PC-9 (cell line): ENCODE data around the gene FAM177B. TPM values are rescaled to one million over a fixed set of nuclear protein-coding genes. Genes with fewer than 3 reads are reported as not detected.

Experiments
- BruUV-seq: library from RNA; stranded (reverse); fragments of 400-500 nt; replicated peaks from 2 replicates; lab custom pipeline; 2021; lab: Mats Ljungman, UMichigan
- CTCF ChIA-PET: fragments of 300-600 bp; sonication (Branson Sonifier 250); formaldehyde crosslinking; loops from one replicate; lab custom pipeline; 2022; ENCODE audit warnings: antibody characterized with exemption; lab: Charles Lee
- POLR2A ChIA-PET: fragments of 300-600 bp; sonication (Branson Sonifier 250); formaldehyde crosslinking; loops from one replicate; lab custom pipeline; 2022; ENCODE audit warnings: antibody characterized with exemption; ENCODE audit not compliant: unreplicated experiment; lab: Charles Lee
- DNase-seq, 2 experiments: peaks; one replicate each; pipeline versions ENCODE4 v3.0.0 to v3.0.0-alpha.2; 2015 to 2022; ENCODE audit warnings: mixed read lengths in 1 of 2
- H2AFZ ChIP-seq: fragments of 200-600 bp; sonication (generic); 2 replicates; pipeline ENCODE4 v1.8.1; 2017; ENCODE audit warnings: antibody characterized with exemption
- H3F3A ChIP-seq: fragments of 200-600 bp; sonication (generic); 2 replicates; pipeline ENCODE4 v1.8.1; 2017; ENCODE audit warnings: antibody characterized with exemption, mild to moderate bottlenecking, low read depth; ENCODE audit not compliant: insufficient read depth
- H3K27ac ChIP-seq: fragments of 200-600 bp; sonication (generic); 2 replicates; pipeline ENCODE4 v1.6.1; 2016; ENCODE audit warnings: mixed run types
- H3K27me3 ChIP-seq: fragments of 200-600 bp; sonication (generic); 2 replicates; pipeline ENCODE4 v1.6.1; 2016; ENCODE audit warnings: low read depth, mixed run types; ENCODE audit not compliant: insufficient read depth
- H3K36me3 ChIP-seq: fragments of 200-600 bp; sonication (generic); 2 replicates; pipeline ENCODE4 v1.6.1; 2016; ENCODE audit warnings: low read depth, mixed run types
- H3K4me1 ChIP-seq: fragments of 200-600 bp; sonication (generic); replicated peaks from 2 replicates; pipeline ENCODE4 v1.6.1; 2016; ENCODE audit warnings: mixed run types; ENCODE audit not compliant: insufficient read depth
- H3K4me2 ChIP-seq: fragments of 200-600 bp; sonication (generic); 2 replicates; pipeline ENCODE4 v1.6.1; 2017; ENCODE audit warnings: mixed run types
- H3K4me3 ChIP-seq: fragments of 200-600 bp; sonication (generic); 2 replicates; pipeline ENCODE4 v1.6.1; 2016; ENCODE audit warnings: mixed run types
- H3K79me2 ChIP-seq: fragments of 200-600 bp; sonication (generic); 2 replicates; pipeline ENCODE4 v1.6.1; 2017; ENCODE audit warnings: low read depth, mixed run types
- H3K9me2 ChIP-seq: fragments of 200-600 bp; sonication (generic); 2 replicates; pipeline ENCODE4 v1.8.1; 2017; ENCODE audit warnings: mild to moderate bottlenecking; ENCODE audit not compliant: insufficient read depth
- H3K9me3 ChIP-seq: fragments of 200-600 bp; sonication (generic); 2 replicates; pipeline ENCODE4 v1.8.1; 2016; ENCODE audit warnings: low read depth; ENCODE audit not compliant: insufficient read depth
- H4K20me1 ChIP-seq: fragments of 200-600 bp; sonication (generic); 2 replicates; pipeline ENCODE4 v1.8.1; 2017; ENCODE audit not compliant: insufficient read depth
- EZH2 ChIP-seq: fragments of 200-600 bp; sonication (generic); IDR thresholded peaks from 2 replicates; pipeline ENCODE4 v1.8.0; 2017; ENCODE audit warnings: antibody characterized with exemption, low read depth
- intact Hi-C: fragments of 100-400 bp; cut with micrococcal nuclease; formaldehyde crosslinking; loops from one replicate; pipeline ENCODE4 v1.10.0; 2022; ENCODE audit not compliant: unreplicated experiment
- total RNA-seq: library from RNA; stranded (reverse); gene quantifications from 2 replicates; pipeline ENCODE4 v1.2.3, GENCODE V29; 2021
- TF ChIP-seq, protein P1 (sequence below): fragments of 200-600 bp; sonication (generic); conservative IDR thresholded peaks from 2 replicates; pipeline ENCODE4 v1.6.1; 2017; ENCODE audit warnings: mixed run types, antibody characterized with exemption, mild to moderate bottlenecking, moderate library complexity

The FAM177B gene
- total RNA-seq, 1 experiment from 2014 or later: not detected

DNA sequence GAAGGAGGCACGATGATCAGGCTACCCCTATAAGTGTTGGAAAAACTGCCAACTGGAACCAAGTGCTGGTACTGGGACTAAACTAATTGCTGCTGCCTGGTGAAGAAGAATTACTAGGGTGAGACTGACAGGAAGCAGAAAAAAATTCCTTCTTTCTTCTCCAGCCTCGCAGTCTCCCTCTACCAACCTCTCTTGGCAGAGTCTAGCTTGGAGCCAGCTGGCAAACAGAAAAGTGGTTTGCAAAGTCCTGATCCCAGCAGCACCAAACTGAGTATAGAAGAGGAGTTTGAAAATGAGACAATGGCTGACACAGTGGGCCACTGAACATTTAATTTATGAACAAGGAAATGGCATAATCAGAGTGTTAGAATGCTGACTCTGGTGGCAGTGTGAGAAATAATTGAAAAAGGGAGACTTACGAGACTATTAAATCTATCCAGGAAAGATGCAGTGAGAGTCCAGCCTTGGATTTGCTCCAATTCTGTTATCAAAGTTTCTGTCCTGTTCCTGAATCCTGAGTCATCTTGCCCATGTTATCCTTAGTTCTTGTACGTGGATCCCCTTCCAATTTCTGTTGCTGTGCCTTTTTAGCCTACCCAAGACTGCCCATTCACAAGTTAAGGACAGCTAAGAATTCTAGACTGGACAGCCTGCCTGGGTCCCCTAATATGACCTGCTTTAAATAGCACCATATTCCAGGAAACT, 54.2 kb downstream of the FAM177B start:
- CTCF ChIA-PET: interaction anchor here (0.7 kb wide), 1 partner anchor 47 kb away, joined by 3 read pairs; no protein-coding TSS in a partner anchor
- no peaks in the 10 kb centered on the region for H3F3A ChIP-seq
- no peaks in the 10 kb centered on the region for H4K20me1 ChIP-seq
- H3K27me3 ChIP-seq: peaks cover 38% of the 10 kb centered on the region
- no peak overlapping the region for H3K27ac ChIP-seq
- TF ChIP-seq, protein P1, sequence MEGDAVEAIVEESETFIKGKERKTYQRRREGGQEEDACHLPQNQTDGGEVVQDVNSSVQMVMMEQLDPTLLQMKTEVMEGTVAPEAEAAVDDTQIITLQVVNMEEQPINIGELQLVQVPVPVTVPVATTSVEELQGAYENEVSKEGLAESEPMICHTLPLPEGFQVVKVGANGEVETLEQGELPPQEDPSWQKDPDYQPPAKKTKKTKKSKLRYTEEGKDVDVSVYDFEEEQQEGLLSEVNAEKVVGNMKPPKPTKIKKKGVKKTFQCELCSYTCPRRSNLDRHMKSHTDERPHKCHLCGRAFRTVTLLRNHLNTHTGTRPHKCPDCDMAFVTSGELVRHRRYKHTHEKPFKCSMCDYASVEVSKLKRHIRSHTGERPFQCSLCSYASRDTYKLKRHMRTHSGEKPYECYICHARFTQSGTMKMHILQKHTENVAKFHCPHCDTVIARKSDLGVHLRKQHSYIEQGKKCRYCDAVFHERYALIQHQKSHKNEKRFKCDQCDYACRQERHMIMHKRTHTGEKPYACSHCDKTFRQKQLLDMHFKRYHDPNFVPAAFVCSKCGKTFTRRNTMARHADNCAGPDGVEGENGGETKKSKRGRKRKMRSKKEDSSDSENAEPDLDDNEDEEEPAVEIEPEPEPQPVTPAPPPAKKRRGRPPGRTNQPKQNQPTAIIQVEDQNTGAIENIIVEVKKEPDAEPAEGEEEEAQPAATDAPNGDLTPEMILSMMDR: no peak
- no peak for TF ChIP-seq EZH2
- H3K4me3 ChIP-seq: no peak overlapping the region
- H2AFZ ChIP-seq: no peak overlapping the region
- intact Hi-C loops: loop anchor here (5.0 to 10.0 kb wide), 2 partner anchors 206 to 454 kb away; no protein-coding TSS in a partner anchor
- H3K9me3 ChIP-seq: no peaks in the 10 kb centered on the region
- H3K4me1 ChIP-seq: no peaks in the 10 kb centered on the region
- H3K4me2 ChIP-seq: no peak overlapping the region
- no TSS peak for BruUV-seq
- no peaks in the 10 kb centered on the region for H3K79me2 ChIP-seq
- POLR2A ChIA-PET: no interaction called here
- no peaks in the 10 kb centered on the region for H3K9me2 ChIP-seq
- H3K36me3 ChIP-seq: no peaks in the 10 kb centered on the region
- no peak for DNase-seq

DNA sequence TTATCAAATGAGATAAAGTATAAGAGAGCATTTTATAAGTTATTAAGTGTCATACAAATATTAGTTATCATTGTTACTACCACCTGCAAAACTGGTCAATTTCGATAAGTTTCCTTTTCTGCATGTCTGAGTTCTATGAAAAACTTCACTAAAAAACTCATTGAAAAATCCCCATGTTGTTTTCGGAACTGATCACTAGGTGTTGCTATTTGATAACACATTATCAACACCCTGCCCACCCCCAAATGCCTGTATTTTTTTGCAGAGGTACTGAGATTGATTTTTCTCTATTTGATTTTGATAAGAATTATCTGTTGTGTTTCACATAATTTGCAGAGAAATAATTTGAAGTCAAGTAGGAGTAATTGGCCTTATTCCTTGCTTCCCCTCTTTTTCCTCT, 55.7 kb downstream of the FAM177B start:
- no TSS peak for BruUV-seq
- Histone ChIP-seq H3K9me2 (no peaks in the 10 kb centered on the region), H3K79me2 (no peaks in the 10 kb centered on the region), H3K36me3 (no peaks in the 10 kb centered on the region), H3K4me2 (no peak overlapping the region), H4K20me1 (no peaks in the 10 kb centered on the region), H3K27me3 (peaks cover 25% of the 10 kb centered on the region; the same call in 1 of the 2 replicates), H3K4me1 (no peaks in the 10 kb centered on the region), H3F3A (no peaks in the 10 kb centered on the region), H3K4me3 (no peak overlapping the region), H2AFZ (no peak overlapping the region), H3K27ac (no peak overlapping the region), H3K9me3 (no peaks in the 10 kb centered on the region)
- TF ChIP-seq, protein P1: peak; percentile 76
- TF ChIP-seq EZH2: no peak
- no peak for DNase-seq
- intact Hi-C loops: loop anchor here (1.0 to 10.0 kb wide), 4 partner anchors 205 to 892 kb away; no protein-coding TSS in a partner anchor
- ChIA-PET POLR2A (interaction anchor here (0.6 kb wide), 1 partner anchor 137 kb away, joined by 3 read pairs; no protein-coding TSS in a partner anchor), CTCF (interaction anchor here (0.7 to 1.5 kb wide), 2 partner anchors 54 to 330 kb away, joined by 3 to 4 read pairs; no protein-coding TSS in a partner anchor)

DNA sequence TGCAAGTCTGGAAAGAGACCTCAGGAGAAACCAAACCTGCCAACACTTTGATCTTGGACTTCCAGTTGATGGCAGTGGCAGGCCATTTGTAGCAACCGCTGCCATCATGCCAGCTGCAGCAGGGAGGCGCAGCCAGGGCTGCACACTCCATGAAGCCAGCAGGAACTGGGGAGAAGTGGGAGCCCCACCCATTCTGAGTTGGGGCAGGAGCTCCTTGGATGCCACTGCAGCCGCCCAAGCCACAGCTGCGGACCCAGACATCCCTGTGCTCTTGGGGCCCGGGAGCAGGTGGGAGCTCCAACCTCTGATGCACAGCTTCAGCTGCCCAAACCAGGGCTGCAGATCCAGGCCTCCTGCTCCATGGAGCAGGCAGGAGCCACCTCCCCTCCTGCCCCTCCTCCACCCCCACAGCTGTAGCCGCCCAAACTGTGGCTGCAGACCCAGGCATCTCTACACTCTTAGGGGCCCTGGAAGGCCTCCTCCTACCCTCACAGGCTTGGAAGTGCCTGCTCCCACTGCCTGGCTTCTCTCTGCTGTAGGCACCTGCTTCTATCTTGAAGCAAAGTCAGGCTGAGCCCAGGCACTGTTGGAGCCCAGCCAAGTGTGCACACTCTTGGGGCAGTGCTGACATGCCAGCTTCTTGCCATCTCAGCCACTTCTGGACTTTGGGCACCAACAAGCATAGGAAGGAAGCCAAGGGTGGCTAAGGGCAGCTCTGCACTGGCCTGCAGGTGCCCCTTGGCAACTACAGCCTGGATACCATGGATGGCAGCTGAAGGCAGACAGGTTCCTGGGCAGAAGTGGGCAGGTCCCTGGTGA, 57.9 kb downstream of the FAM177B start:
- Histone ChIP-seq H3K27me3 (peaks cover 7% of the 10 kb centered on the region; the same call in 1 of the 2 replicates), H3K36me3 (no peaks in the 10 kb centered on the region), H3K9me2 (no peaks in the 10 kb centered on the region), H3K4me2 (no peak overlapping the region), H3K9me3 (no peaks in the 10 kb centered on the region), H4K20me1 (no peaks in the 10 kb centered on the region), H3K4me1 (peaks cover 14% of the 10 kb centered on the region), H3K4me3 (no peak overlapping the region), H3F3A (no peaks in the 10 kb centered on the region), H2AFZ (no peak overlapping the region), H3K27ac (no peak overlapping the region), H3K79me2 (no peaks in the 10 kb centered on the region)
- TF ChIP-seq EZH2: no peak
- TF ChIP-seq, protein P1: 0 out of 2 replicates have a peak, but pooled peaks have one; percentile 22
- intact Hi-C loops: loop anchor here (1.0 to 10.0 kb wide), 4 partner anchors 202 to 450 kb away; no protein-coding TSS in a partner anchor
- BruUV-seq: no TSS peak
- DNase-seq: peak in 1 of 2 experiments; percentile 43
- POLR2A ChIA-PET: no interaction called here
- CTCF ChIA-PET: no interaction called here
